GM19372 (cell line): ENCODE data around the gene EMC10.
A peak's percentile ranks its signal among the peaks of the same experiment; 100 is the strongest.
"Not testable (repeated sequence)": the region's sequence is repeated elsewhere in the genome, so short reads cannot be mapped to it uniquely, and the experiment has no call there.

ENCODE experiments used
- ATAC-seq: cut with Tn5 transposase; IDR thresholded peaks from one replicate; pipeline ENCODE4 v1.9.1; 2021; ENCODE audit warnings: mild to moderate bottlenecking, low read depth, moderate library complexity; ENCODE audit not compliant: unreplicated experiment

Gene EMC10

GRCh38 chr19:50476224-50476906 lies at the start of gene EMC10, which contains the start of gene GARIN5A:
Gene EMC10 (plus strand): TSS chr19:50476507. CDS start chr19:50476545, 38 bp downstream.
Gene GARIN5A (minus strand): TSS chr19:50476848. CDS start chr19:50476388, 460 bp downstream.
- ATAC-seq = peak; percentile 84

GRCh38 chr19:50427318-50427925 lies 48.9 kb upstream of the EMC10 start:
- ATAC-seq = no peak

GRCh38 chr19:50427997-50428425 lies 48.3 kb upstream of the EMC10 start:
- no peak for ATAC-seq

- no peak for ATAC-seq
These were observed 47.4 kb upstream of the EMC10 start for GRCh38 chr19:50428772-50429463.

- ATAC-seq = no peak
These were observed 45.4 kb upstream of the EMC10 start for GRCh38 chr19:50430888-50431342.

GRCh38 chr19:50431343-50432220 lies 44.7 kb upstream of the EMC10 start:
- peak; percentile 70 for ATAC-seq

GRCh38 chr19:50432221-50433028 lies 43.9 kb upstream of the EMC10 start, which contains the start of gene MYBPC2:
Gene MYBPC2 (plus strand): TSS chr19:50432892. CDS start chr19:50432954, 62 bp downstream.
- ATAC-seq = no peak

- no peak for ATAC-seq
These were observed 42.8 kb upstream of the EMC10 start for GRCh38 chr19:50433201-50434180.

- no peak for ATAC-seq
These were observed 41.8 kb upstream of the EMC10 start for GRCh38 chr19:50434525-50434924.

- ATAC-seq = no peak
These were observed 41.1 kb upstream of the EMC10 start for GRCh38 chr19:50435221-50435620.

- ATAC-seq = no peak
These were observed 40.7 kb upstream of the EMC10 start for GRCh38 chr19:50435627-50436026.

GRCh38 chr19:50437862-50438449 lies 38.4 kb upstream of the EMC10 start:
- ATAC-seq = no peak

GRCh38 chr19:50439130-50439529 lies 37.2 kb upstream of the EMC10 start:
- ATAC-seq = not testable (repeated sequence)

GRCh38 chr19:50444059-50444458 lies 32.2 kb upstream of the EMC10 start:
- ATAC-seq = no peak

- no peak for ATAC-seq
These were observed 29.3 kb upstream of the EMC10 start for GRCh38 chr19:50447053-50447452.

- no peak for ATAC-seq
These were observed 28.6 kb upstream of the EMC10 start for GRCh38 chr19:50447750-50448149.

- no peak for ATAC-seq
These were observed 26.9 kb upstream of the EMC10 start for GRCh38 chr19:50449236-50449899.
